Thyroid gland (tissue), 4 donors: ENCODE results near the gene PSMA4. TPM values are rescaled to one million over a fixed set of nuclear protein-coding genes. Genes with fewer than 3 reads are reported as not detected.
"Not testable (repeated sequence)": the region's sequence is repeated elsewhere in the genome, so short reads cannot be mapped to it uniquely, and the experiment has no call there.

ENCODE experiments used
- DNase-seq, 2 donors: peaks; one replicate each; pipeline ENCODE4 v3.0.0-alpha.2; 2019
- H3K27ac ChIP-seq, 3 donors: fragments of 200-600 bp; sonication (generic); 1 replicate in 2 of 3; 2 replicates in 1 of 3; pipeline ENCODE4 v1.5.1; 2016 to 2019; ENCODE audit warnings: mild to moderate bottlenecking in 1 of 3, moderate library complexity in 1 of 3
- H3K27me3 ChIP-seq: fragments of 200-600 bp; sonication (generic); one replicate; pipeline ENCODE4 v1.5.1; 2019
- H3K36me3 ChIP-seq, 2 donors: fragments of 200-600 bp; sonication (generic); one replicate each; pipeline ENCODE4 v1.5.1; 2016 to 2019
- H3K4me1 ChIP-seq, 2 donors: fragments of 200-600 bp; sonication (generic); one replicate each; pipeline ENCODE4 v1.5.1; 2017 to 2019
- H3K4me3 ChIP-seq, 3 donors: fragments of 200-600 bp; sonication (generic); replicated peaks in 1 of 3; 1 replicate in 2 of 3; 2 replicates in 1 of 3; pipeline ENCODE4 v1.5.1; 2016; ENCODE audit warnings: mild to moderate bottlenecking in 1 of 3
- H3K9me3 ChIP-seq: fragments of 200-600 bp; sonication (generic); one replicate; pipeline ENCODE4 v1.5.1; 2017
- POLR2A ChIP-seq, 2 donors: fragments of 450-650 bp; IDR thresholded peaks; one replicate each; pipeline ENCODE4 v1.6.1; 2017; ENCODE audit warnings: antibody characterized with exemption in 2 of 2, mild to moderate bottlenecking in 2 of 2, moderate library complexity in 1 of 2
- WGBS, 2 donors: methylation state at CpG; one replicate each; pipeline ENCODE4 v1.1.5; 2017; 5-methylcytosine and 5-hydroxymethylcytosine counted together
- intact Hi-C: fragments of 100-400 bp; cut with DNase I; formaldehyde crosslinking; loops from one replicate; pipeline ENCODE4 v1.15.1; 2023
- total RNA-seq, 4 donors: library from RNA; depleted of rRNA; stranded (reverse); fragments of >200 nt; gene quantifications; one replicate each; pipeline ENCODE4 v1.2.3, GENCODE V29; 2016
- TF ChIP-seq, protein P1 (sequence below), 6 experiments: fragments of 200-600 bp in 3 of 6; fragments of 450-650 bp in 3 of 6; sonication (generic) in 3 of 6; IDR thresholded peaks; one replicate each; pipeline ENCODE4 v1.5.1; 2016 to 2019; ENCODE audit warnings: antibody characterized with exemption in 6 of 6, mild to moderate bottlenecking in 2 of 6, inconsistent platforms in 1 of 6, moderate library complexity in 1 of 6

The PSMA4 gene
- total RNA-seq, 4 donors from 2014 or later: 123 to 185 (median 149) TPM

DNA sequence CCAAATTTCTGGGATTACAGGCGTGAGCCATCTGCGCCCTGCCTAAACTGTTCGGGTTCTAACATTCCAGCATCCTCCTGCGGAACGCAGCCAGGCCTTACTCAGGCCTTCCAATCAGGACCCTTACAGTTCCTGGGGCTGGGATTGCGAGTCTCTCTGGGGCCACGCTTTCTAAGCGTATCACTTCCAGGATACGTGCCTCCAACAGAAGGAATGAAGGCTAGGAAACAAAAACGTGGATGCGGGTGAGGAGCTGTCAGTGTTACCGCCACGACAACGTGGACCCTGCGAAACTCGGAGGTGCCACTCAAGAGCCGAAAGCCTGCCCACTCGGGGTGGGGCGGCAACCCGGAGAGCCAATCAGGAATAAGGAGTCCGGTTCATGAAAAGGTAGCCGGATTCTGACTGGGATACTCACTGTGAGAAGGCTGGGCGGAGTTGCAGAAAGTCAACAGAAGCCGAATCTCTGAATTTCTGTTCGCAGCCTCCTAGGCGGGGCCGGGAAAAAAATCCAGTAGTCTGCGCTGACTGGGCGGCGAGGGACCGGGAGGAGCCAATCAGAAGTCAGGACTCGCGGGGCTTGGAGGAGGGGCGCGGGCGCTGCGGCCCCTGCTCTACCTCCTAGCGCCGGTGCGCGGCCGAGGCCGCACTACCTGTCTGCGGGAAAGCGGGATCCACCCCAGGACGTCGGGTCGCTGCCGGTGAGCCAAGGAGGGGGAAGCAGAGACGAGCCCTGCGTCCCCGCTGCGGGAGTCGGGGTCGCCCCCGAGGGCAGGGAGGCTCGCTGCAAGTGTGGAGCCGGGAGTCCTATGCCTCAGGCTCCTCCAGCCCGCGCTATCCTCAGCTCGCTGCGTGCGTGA lies 33.0 kb upstream of the PSMA4 start, which contains the start of gene HYKK:
Gene HYKK, plus strand, starts transcription at position 607 of the 860 bp plus-strand sequence. CDS start 5,512 bp downstream, outside the sequence.
- intact Hi-C loops: no loop called here
- TF ChIP-seq, protein P1, sequence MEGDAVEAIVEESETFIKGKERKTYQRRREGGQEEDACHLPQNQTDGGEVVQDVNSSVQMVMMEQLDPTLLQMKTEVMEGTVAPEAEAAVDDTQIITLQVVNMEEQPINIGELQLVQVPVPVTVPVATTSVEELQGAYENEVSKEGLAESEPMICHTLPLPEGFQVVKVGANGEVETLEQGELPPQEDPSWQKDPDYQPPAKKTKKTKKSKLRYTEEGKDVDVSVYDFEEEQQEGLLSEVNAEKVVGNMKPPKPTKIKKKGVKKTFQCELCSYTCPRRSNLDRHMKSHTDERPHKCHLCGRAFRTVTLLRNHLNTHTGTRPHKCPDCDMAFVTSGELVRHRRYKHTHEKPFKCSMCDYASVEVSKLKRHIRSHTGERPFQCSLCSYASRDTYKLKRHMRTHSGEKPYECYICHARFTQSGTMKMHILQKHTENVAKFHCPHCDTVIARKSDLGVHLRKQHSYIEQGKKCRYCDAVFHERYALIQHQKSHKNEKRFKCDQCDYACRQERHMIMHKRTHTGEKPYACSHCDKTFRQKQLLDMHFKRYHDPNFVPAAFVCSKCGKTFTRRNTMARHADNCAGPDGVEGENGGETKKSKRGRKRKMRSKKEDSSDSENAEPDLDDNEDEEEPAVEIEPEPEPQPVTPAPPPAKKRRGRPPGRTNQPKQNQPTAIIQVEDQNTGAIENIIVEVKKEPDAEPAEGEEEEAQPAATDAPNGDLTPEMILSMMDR (IDR thresholded peaks at IDR 0.05): peak in 3 of 6 experiments; percentile 28 to 32 (median 32)
- peak in 1 of 2 donors; percentile 62 for TF ChIP-seq POLR2A (IDR thresholded peaks at IDR 0.05)
- Histone ChIP-seq H3K4me1 (peaks cover 6 to 11% of the 10 kb centered on the region in 2 donors), H3K9me3 (no peaks in the 10 kb centered on the region), H3K4me3 (peak within 1 kb of the TSS; percentile 37 to 75 (median 61)), H3K27me3 (no peaks in the 10 kb centered on the region), H3K27ac (peak within 1 kb of the TSS in 2 of 3 donors; percentile 46 to 50), H3K36me3 (no peaks in the 10 kb centered on the region)
- WGBS, 2 donors: 2 to 5% methylated on average over 24 to 41 of the region's 63 CpGs
- peak; percentile 95 to 97 for DNase-seq

DNA sequence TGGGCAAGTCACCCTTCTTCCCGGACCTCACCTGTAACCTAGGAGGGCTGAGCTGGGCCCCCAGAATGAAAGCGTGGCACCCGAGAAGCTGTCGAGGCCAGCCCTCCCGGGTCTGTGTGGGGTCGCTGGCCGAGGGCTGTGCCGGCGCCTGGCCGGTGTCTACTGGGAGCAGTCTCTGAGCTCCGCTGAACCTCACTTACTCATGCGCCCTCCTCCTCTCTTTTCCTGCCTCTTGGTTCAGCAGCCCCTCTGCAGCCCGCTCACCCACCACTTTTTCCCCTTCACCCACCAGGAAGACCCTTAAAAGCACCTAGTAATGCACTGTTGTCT lies 32.4 kb upstream of the PSMA4 start:
- TF ChIP-seq POLR2A (IDR thresholded peaks at IDR 0.05): no peak
- TF ChIP-seq, protein P1 (IDR thresholded peaks at IDR 0.05): no peak
- intact Hi-C loops: no loop called here
- no peaks in the 10 kb centered on the region for H3K27me3 ChIP-seq
- peak overlapping the region; percentile 37 to 75 (median 61) for H3K4me3 ChIP-seq
- no peaks in the 10 kb centered on the region for H3K36me3 ChIP-seq
- no peak for DNase-seq
- peak overlapping the region in 2 of 3 donors; percentile 46 to 50 for H3K27ac ChIP-seq
- H3K9me3 ChIP-seq: no peaks in the 10 kb centered on the region
- peaks cover 6 to 11% of the 10 kb centered on the region in 2 donors for H3K4me1 ChIP-seq
- WGBS, 2 donors: 0 to 2% methylated on average over 4 to 11 of the region's 13 CpGs

DNA sequence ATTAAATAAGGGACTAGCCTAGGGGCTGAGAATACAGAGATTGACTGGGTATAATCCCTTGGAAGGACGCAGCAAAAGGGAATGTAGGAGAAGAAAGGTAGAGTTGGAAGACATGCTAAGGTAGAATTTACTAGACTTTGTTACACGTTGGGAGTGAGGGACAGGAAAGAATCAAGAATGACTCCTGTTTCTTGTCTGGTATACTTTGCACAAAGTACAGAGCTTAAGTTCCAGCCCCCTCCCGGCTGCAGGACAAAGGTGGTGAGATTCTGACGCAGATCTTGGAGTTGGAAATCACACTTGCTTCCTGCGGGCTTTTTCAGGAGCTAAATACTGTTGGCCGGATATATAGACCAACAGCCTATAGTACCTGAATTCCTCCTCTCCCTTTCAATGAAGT lies 32.0 kb upstream of the PSMA4 start:
- H3K4me1 ChIP-seq: peaks cover 6 to 11% of the 10 kb centered on the region in 2 donors
- H3K36me3 ChIP-seq: no peaks in the 10 kb centered on the region
- intact Hi-C loops: no loop called here
- H3K27ac ChIP-seq: peak overlapping the region in 1 of 3 donors; percentile 46
- TF ChIP-seq, protein P1 (IDR thresholded peaks at IDR 0.05): no peak
- TF ChIP-seq POLR2A (IDR thresholded peaks at IDR 0.05): no peak
- no peak for DNase-seq
- no peaks in the 10 kb centered on the region for H3K27me3 ChIP-seq
- H3K4me3 ChIP-seq: peak overlapping the region in 1 of 3 donors; percentile 61
- no peaks in the 10 kb centered on the region for H3K9me3 ChIP-seq
- WGBS, 2 donors: 40 to 44% methylated on average over 6 of the region's 6 CpGs

DNA sequence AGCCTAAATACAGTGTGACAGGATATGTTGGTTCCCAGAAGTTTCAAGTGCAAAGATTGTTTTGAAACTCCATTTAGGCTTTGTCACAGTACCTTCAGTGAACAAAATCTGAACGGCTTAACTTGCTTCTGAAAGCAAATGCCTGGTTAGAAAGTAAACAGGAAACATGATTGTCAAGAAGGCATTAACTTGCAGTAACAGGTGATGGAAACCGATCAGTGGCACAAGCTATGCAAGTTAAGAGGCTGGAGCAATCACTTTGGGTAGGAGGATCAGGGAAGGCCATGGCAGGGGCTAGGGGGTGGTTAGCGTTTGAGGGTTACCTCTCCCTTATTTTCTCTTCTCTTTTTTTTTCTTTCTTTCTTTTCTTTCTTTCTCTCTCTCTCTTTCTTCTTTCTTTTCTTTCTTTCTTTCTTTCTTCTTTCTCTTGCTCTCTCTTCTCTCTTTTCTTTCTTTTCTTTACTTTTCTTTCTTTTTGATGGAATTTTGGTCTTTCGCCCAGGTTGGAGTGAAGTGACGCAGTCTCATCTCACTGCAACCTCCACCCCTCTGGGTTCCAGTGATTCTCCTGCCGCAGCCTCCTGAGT lies 30.4 kb upstream of the PSMA4 start:
- Histone ChIP-seq H3K27me3 (no peaks in the 10 kb centered on the region), H3K4me1 (peaks cover 6 to 11% of the 10 kb centered on the region in 2 donors), H3K9me3 (no peaks in the 10 kb centered on the region), H3K36me3 (no peaks in the 10 kb centered on the region), H3K27ac (no peak overlapping the region), H3K4me3 (no peak overlapping the region)
- TF ChIP-seq, protein P1 (IDR thresholded peaks at IDR 0.05): no peak
- TF ChIP-seq POLR2A (IDR thresholded peaks at IDR 0.05): no peak
- intact Hi-C loops: no loop called here
- 70 to 79% methylated on average over 6 of the region's 6 CpGs for WGBS, 2 donors
- DNase-seq: no peak

DNA sequence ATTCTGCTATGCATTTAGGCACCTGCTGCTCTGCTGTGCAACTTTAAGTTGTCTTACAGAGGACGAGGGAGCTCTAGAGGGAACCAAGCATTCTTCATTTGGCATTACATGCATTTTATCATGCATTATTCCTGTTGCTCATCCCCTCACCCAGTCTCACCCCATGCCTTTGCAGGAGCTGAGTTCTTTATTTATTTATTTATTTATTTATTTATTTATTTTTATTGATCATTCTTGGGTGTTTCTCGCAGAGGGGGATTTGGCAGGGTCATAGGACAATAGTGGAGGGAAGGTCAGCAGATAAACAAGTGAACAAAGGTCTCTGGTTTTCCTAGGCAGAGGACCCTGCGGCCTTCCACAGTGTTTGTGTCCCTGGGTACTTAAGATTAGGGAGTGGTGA lies 20.2 kb upstream of the PSMA4 start:
- H3K27me3 ChIP-seq, H3K36me3 ChIP-seq, H3K9me3 ChIP-seq, H3K27ac ChIP-seq, H3K4me3 ChIP-seq, H3K4me1 ChIP-seq, DNase-seq, intact Hi-C loops: not testable (repeated sequence)
- WGBS, 2 donors: 86 to 88% methylated on average over 2 to 3 of the region's 3 CpGs
